BJ (cell line): ENCODE results near the gene ZNRF4. TPM values are rescaled to one million over a fixed set of nuclear protein-coding genes. Genes with fewer than 3 reads are reported as not detected.

Experiments
- CTCF ChIA-PET: fragments of 350-600 bp; formaldehyde crosslinking; extraction: SDS; loops from one replicate; lab custom pipeline; 2021; ENCODE audit warnings: antibody characterized with exemption, inconsistent platforms; lab: Yijun Ruan, JAX
- POLR2A ChIA-PET: fragments of 300-600 bp; sonication (Branson Sonifier 250); formaldehyde crosslinking; extraction: SDS; loops from one replicate; lab custom pipeline; 2021; ENCODE audit warnings: antibody characterized with exemption; lab: Charles Lee
- DNase-seq: peaks from one replicate; pipeline ENCODE4 v3.0.0-alpha.2; 2011; ENCODE audit warnings: low read depth
- H3K27me3 ChIP-seq: 2 replicates; pipeline ENCODE4 v1.6.0; 2011; ENCODE audit warnings: low read length; ENCODE audit not compliant: control insufficient read depth, insufficient read depth
- H3K36me3 ChIP-seq: 2 replicates; pipeline ENCODE4 v1.5.1; 2011; ENCODE audit warnings: low read length; ENCODE audit not compliant: control insufficient read depth, insufficient read depth
- H3K4me3 ChIP-seq: 2 replicates; pipeline ENCODE4 v1.5.1; 2011; ENCODE audit warnings: low read depth, mild to moderate bottlenecking, control low read depth, low read length
- polyA plus RNA-seq: library from polyadenylated mRNA; depleted of rRNA; stranded (reverse); fragments of >200 nt; gene quantifications from 2 replicates; pipeline ENCODE4 v1.2.3, GENCODE V29; 2011
- TF ChIP-seq, protein P1 (sequence below): IDR thresholded peaks from 2 replicates; pipeline ENCODE4 v1.5.1; 2011; ENCODE audit warnings: low read depth, mild to moderate bottlenecking, control low read depth, inconsistent platforms, low read length, moderate library complexity; ENCODE audit not compliant: insufficient read depth

The ZNRF4 gene
- polyA plus RNA-seq, 1 experiment: not detected

DNA sequence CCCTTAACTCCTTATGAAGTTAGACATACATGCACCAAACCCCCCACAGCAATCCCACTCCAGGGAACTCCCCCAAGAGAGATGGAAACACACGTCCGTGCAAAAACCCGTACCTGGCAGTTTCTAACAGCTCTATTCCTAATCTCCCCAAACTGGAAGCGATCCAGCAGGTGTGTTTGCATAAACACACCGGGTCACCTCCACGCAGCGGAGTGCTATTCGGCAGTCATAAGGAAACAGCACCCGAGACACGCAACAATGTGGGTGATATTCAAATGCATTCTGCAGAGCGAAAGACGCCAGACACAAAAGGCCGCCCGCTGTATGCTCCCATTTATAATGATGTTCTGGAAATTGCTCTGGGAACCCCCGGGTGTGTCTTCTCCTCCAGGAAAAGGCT is 6.8 kb upstream of the ZNRF4 start:
- CTCF ChIA-PET: interaction anchor here (0.6 kb wide), 1 partner anchor 78 kb away, joined by 3 read pairs; no protein-coding TSS in a partner anchor
- TF ChIP-seq, protein P1, sequence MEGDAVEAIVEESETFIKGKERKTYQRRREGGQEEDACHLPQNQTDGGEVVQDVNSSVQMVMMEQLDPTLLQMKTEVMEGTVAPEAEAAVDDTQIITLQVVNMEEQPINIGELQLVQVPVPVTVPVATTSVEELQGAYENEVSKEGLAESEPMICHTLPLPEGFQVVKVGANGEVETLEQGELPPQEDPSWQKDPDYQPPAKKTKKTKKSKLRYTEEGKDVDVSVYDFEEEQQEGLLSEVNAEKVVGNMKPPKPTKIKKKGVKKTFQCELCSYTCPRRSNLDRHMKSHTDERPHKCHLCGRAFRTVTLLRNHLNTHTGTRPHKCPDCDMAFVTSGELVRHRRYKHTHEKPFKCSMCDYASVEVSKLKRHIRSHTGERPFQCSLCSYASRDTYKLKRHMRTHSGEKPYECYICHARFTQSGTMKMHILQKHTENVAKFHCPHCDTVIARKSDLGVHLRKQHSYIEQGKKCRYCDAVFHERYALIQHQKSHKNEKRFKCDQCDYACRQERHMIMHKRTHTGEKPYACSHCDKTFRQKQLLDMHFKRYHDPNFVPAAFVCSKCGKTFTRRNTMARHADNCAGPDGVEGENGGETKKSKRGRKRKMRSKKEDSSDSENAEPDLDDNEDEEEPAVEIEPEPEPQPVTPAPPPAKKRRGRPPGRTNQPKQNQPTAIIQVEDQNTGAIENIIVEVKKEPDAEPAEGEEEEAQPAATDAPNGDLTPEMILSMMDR: no peak
- Histone ChIP-seq H3K4me3 (no peak overlapping the region), H3K27me3 (no peaks in the 10 kb centered on the region), H3K36me3 (no peaks in the 10 kb centered on the region)
- DNase-seq: no peak
- POLR2A ChIA-PET: no interaction called here

DNA sequence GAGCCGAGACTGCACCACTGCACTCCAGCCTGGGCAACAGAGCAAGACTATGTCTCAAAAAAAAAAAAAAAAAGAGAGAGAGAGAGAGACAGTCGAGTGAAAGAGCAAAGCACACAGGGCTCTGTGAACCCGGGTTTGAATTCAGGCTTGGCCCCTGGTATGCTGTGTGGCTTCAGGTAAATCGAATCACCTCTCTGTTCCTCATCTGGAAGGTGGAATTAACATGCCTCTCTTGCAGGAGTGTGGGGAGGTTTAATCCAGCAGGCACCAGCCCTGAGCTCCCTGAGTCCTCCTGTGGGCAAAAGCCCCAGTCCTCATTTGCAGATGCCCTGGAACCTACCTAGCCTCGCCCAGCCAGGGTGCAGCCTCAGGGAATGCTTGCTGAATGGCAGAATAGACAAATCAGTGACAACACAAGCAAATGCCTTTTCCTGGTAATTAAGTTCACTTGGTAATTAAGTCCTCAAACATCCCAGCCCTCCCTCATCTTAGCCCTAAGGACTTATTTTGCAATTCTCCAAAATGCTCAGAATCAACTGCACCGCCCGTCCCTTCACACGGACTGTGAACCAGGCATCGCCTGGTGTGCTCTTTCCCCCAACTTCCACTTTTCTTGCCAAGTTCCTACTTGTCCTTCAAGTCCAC is 4.6 kb upstream of the ZNRF4 start:
- DNase-seq: no peak
- no peaks in the 10 kb centered on the region for H3K36me3 ChIP-seq
- H3K4me3 ChIP-seq: no peak overlapping the region
- POLR2A ChIA-PET: no interaction called here
- TF ChIP-seq, protein P1: no peak
- no peaks in the 10 kb centered on the region for H3K27me3 ChIP-seq
- CTCF ChIA-PET: no interaction called here

DNA sequence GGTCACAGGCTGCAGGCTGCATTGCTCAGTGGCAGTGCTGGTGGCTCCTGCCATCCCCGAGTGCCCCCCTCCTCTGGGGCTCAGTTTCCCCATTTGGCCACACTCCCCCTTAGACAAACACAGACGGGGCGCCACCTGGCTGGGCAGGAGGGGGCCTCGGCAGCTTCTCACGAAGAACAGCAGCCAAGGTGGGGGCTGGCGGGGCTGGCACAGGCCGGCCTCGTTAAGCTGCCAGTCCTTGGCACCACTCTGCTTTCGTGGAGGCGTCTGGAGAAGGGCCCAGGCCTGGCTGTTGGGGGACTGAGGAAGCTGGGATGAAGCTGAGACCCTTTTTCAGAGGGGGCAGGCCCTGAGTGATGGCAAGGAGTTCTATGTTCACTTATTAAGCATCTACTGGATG is 3.7 kb upstream of the ZNRF4 start:
- Histone ChIP-seq H3K4me3 (no peak overlapping the region), H3K27me3 (no peaks in the 10 kb centered on the region), H3K36me3 (no peaks in the 10 kb centered on the region)
- ChIA-PET POLR2A (no interaction called here), CTCF (no interaction called here)
- DNase-seq: no peak
- TF ChIP-seq, protein P1: no peak

DNA sequence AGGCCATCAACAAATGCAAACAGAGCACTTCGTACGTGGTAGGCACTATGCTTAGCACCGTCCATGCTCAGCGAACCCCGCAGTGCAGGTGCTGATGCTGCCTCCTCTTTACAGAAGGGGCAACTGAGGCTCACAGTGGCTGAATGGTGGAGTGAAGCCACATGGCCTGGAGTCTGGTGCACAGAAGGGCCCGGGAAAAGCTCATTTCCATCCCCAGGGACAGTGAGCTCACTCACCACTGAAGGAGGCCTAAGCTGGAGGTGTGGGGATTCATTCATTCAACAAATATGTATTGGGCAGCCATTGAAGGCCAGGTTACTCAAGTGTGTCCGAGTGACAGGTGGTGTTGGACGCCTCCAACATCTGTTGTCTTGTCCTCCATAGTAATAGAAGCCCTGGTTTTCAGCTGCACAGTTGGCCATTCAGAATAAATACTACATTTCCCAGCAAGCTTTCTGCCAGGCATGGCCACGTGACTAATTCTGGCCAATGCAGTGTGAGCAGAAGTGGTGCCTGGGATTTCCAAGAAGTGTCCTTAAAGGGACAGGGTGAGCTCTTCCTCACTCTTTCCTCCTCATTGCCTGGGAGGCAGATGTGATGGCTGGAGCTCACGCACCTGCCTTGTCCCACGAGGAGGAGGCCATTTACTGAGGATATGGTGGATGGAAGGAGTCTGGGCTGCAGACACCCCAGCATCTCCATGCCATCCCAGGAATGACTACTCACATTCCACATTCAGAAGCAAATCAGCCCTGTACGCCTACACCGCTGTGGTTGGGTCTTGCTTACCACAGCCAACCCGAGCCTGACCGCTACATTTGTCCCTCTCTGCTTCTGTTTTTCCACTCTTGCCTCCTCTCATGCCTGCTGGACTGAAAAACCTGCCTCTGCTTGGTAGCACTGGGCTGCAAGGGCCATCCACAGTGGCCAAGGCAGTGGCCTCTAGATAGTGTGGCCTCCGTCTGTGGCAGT is 2.3 kb upstream of the ZNRF4 start:
- Histone ChIP-seq H3K36me3 (no peaks in the 10 kb centered on the region), H3K4me3 (no peak overlapping the region), H3K27me3 (no peaks in the 10 kb centered on the region)
- ChIA-PET CTCF (no interaction called here), POLR2A (no interaction called here)
- TF ChIP-seq, protein P1: no peak
- no peak for DNase-seq

DNA sequence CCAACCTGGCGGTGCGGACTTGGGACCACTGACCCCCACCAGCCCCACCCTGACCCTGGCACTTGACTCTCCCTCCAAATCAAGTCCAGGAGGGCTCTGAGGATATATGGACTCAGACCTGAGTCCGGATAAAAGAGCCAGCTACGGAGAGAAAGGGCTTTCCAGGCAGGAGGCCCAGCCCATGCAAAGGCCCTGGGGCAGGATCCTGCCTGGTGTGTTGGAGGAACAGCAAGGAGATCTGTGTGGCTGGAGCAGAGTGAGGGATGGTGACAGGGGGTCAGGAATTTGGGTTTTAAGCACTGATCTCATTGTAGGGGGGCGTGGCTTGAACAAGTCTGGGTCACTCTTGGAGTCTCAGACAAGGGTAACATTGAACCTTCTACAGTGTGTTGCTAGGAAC is 474 bp upstream of the ZNRF4 start:
- TF ChIP-seq, protein P1: no peak
- ChIA-PET CTCF (no interaction called here), POLR2A (no interaction called here)
- DNase-seq: no peak
- H3K4me3 ChIP-seq: no peak overlapping the region
- no peaks in the 10 kb centered on the region; the same call in 1 of the 2 replicates for H3K27me3 ChIP-seq
- H3K36me3 ChIP-seq: no peaks in the 10 kb centered on the region
